Dermis microvascular lymphatic vessel endothelial cell (primary cell): Measurements from ENCODE around the gene NT5C1A. TPM values are rescaled to one million over a fixed set of nuclear protein-coding genes. Genes with fewer than 3 reads are reported as not detected.

Experiments
- DNase-seq, 2 donors: peaks; one replicate each; pipeline versions ENCODE4 v3.0.0 to v3.0.0-alpha.2; 2010; ENCODE audit warnings: low read depth in 2 of 2
- total RNA-seq: library from RNA; depleted of rRNA; stranded (reverse); fragments of >200 nt; gene quantifications from 2 replicates; pipeline ENCODE4 v1.2.1, GENCODE V29; 2014

The NT5C1A gene
- total RNA-seq, 1 donor from 2014 or later, result not detected

- DNase-seq, result no peak
Measured at GRCh38 chr1:39662861-39663260, 9.0 kb downstream of the NT5C1A start.

GRCh38 chr1:39659538-39659937 is 12.4 kb downstream of the NT5C1A start:
- no peak for DNase-seq

GRCh38 chr1:39659110-39659509 is 12.8 kb downstream of the NT5C1A start:
- DNase-seq, result no peak

- peak; percentile 30 to 55 for DNase-seq
Measured at GRCh38 chr1:39657923-39658485, 13.9 kb downstream of the NT5C1A start.

GRCh38 chr1:39657402-39657801 is 14.5 kb downstream of the NT5C1A start:
- no peak for DNase-seq

- DNase-seq, result no peak
Measured at GRCh38 chr1:39656391-39656790, 15.5 kb downstream of the NT5C1A start.

- no peak for DNase-seq
Measured at GRCh38 chr1:39655578-39656268, 16.2 kb downstream of the NT5C1A start.

GRCh38 chr1:39654291-39654690 is 17.6 kb downstream of the NT5C1A start:
- DNase-seq, result no peak

- peak; percentile 43 to 74 for DNase-seq
Measured at GRCh38 chr1:39653546-39654031, 18.3 kb downstream of the NT5C1A start.

GRCh38 chr1:39652554-39652953 is 19.4 kb downstream of the NT5C1A start:
- no peak for DNase-seq

- DNase-seq, result no peak
Measured at GRCh38 chr1:39652105-39652504, 19.8 kb downstream of the NT5C1A start.

GRCh38 chr1:39650431-39650830 is 21.5 kb downstream of the NT5C1A start:
- no peak for DNase-seq

- no peak for DNase-seq
Measured at GRCh38 chr1:39649636-39650185, 22.2 kb downstream of the NT5C1A start.

GRCh38 chr1:39648496-39648895 is 23.4 kb downstream of the NT5C1A start:
- no peak for DNase-seq

- no peak for DNase-seq
Measured at GRCh38 chr1:39647247-39647646, 24.7 kb downstream of the NT5C1A start.

- no peak for DNase-seq
Measured at GRCh38 chr1:39646232-39647081, 25.4 kb downstream of the NT5C1A start.

GRCh38 chr1:39645411-39646043 is 26.4 kb downstream of the NT5C1A start:
- no peak for DNase-seq

- DNase-seq, result no peak
Measured at GRCh38 chr1:39643705-39644104, 28.2 kb downstream of the NT5C1A start.

- DNase-seq, result no peak
Measured at GRCh38 chr1:39642796-39643195, 29.1 kb downstream of the NT5C1A start.

- no peak for DNase-seq
Measured at GRCh38 chr1:39640861-39641260, 31.0 kb downstream of the NT5C1A start.

GRCh38 chr1:39639305-39640130 is 32.4 kb downstream of the NT5C1A start, which contains the start of gene HEYL:
TSS of gene HEYL (minus strand) at chr1:39639643. CDS start at chr1:39639625, 18 bp downstream.
- DNase-seq, result peak in 1 of 2 donors; percentile 32
